HPDE6-E6E7 (cell line): Measurements from ENCODE around the gene SLC13A5.

ENCODE experiments used
- DNase-seq: peaks from one replicate; pipeline ENCODE4 v3.0.0; 2011; ENCODE audit warnings: missing footprints; ENCODE audit errors: extremely low spot score

SLC13A5 gene

GRCh38 chr17:6638046-6638908, 74.9 kb downstream of the SLC13A5 start:
- DNase-seq = no peak

GRCh38 chr17:6637458-6637840, 75.7 kb downstream of the SLC13A5 start:
- no peak for DNase-seq

GRCh38 chr17:6636616-6637457, 76.3 kb downstream of the SLC13A5 start:
- DNase-seq = no peak

GRCh38 chr17:6636105-6636504, 77.1 kb downstream of the SLC13A5 start:
- DNase-seq = no peak
